ENCODE results near the gene GALK2.

Gene GALK2

DNA sequence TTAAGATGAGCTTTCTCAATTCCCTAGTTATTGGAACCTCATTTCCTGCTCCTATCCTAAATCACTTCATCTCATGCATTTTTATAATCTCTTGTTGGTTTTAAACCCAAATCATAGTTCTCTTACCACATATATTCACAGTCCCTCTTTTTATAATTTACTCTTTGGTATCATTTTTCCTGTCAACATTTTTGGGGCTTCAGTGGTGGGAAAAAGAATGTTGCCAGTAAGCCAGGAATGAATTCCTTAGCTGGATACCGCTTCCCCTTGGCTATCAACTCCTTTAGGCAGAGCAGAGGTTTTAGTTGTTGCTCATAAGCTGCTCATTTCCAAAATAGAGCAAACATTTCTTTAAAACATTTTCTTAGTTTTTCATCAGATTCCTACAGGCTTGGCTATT lies 112.3 kb downstream of the GALK2 start:
- no peak for DNase-seq (ENCODE audit: low spot score)

DNA sequence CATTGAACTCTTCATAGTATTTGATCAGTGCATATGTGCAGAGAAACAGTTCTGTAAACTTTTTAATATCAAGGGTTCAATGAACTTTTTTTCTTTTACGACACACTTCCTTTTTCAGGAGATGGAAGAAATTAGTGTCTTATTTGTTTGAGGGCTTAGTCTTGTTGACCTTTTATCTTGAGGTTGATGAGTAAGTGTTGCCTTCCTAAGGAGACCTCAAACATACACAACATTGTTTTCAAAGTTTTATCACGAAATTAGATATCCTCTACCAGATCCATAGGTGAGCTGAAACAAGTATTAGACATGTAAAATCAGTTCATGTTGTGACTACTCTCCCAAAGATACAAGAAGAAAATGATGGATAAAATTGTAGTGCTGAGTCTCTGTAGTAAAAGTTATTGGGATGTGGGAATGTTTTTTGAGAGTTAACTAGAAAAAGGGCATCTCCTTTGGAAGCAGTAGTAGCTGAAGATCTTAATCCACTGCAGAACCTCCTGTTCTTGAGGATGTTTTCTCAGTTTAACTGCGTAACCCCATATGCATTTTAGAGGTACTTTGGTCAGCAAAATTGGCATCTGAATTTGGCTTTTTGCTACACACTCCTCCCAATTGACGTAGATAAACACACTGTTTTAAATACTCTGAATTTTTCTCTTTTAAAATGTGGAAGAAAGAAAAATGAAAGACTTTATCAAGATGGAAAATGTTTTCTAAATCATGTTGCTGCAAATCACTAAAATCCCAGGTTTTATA lies 116.8 kb downstream of the GALK2 start:
- DNase-seq (ENCODE audit: low spot score), result no peak

DNA sequence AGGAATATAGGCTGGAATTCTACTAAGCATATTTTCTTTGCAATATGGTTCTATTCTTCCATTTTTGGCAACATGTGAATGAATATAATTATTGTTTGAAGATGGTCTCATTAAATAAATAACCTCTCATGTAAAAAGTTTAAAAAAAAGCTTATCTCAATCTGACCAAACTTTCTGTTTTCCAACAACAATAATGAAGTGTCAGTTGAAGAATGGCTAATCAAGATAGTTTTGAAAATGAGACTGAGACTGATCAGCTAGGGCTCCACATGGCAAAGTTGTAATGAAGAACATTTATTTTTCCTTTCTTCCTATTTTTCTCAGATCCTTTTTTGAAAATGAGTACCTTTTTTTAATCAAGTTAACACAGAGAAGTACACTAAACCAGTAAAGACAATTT lies 117.4 kb downstream of the GALK2 start:
- no peak for DNase-seq (ENCODE audit: low spot score)

GRCh38 chr15:49288391-49288790 lies 118.3 kb downstream of the GALK2 start:
- DNase-seq (ENCODE audit: low spot score), result no peak

DNA sequence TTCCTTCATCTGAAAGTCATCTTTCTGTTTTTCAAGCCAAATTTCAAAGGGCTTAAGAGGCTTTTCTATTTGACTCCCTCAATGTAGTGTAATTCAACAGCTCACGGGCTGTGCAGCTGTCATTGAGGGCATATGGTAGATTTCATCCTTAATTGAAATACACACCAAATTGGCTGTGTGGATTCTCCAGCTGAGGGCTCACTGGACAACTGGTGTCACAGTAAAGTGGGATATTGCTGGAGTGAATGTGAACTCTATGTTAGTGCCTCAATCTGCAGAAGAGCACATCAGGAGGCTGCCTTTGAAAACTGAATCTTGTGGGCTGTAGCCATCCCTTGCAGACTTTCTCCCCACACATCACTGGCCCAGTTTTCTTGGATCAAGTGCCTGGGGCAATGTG lies 120.1 kb downstream of the GALK2 start:
- no peak for DNase-seq (ENCODE audit: low spot score)

DNA sequence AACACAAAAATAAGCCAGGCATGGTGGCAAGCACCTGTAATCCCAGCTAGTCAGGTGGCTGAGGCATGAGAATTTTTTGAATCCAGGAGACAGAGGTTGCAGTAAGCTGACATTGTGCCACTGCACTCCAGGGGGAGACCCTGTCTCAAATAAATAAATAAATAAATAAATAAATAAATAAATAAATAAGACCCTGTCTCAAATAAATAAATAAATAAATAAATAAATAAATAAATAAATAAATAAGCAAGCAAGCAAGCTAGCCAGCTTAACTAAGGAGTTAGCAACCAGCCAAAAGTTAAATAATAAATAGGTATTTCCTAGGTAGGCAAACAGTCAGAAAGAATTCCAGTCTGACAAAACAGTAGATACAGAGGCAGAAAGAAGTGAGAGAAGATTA lies 123.9 kb downstream of the GALK2 start:
- DNase-seq (ENCODE audit: low spot score), result no peak

DNA sequence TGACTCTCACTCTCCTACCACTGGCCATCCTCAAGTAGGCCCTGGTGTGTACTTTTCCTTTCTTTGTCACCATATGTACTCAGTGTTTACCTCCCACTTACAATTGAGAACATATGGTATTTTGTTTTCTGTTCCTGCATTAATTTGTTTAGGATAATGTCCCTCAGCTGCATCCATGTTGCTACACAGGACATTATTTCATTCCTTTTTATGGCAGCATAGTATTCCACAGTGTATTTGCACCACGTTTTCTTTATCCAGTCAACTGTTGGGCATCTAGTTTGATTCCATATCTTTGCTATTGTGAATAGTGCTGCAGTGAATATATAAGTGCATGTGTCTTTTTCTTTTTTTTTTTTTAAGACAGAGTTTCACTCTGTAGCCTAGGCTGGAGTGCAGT lies 126.2 kb downstream of the GALK2 start:
- no peak for DNase-seq (ENCODE audit: low spot score)

- DNase-seq (ENCODE audit: low spot score), result no peak
Measured at GRCh38 chr15:49297584-49297983, 127.5 kb downstream of the GALK2 start.

DNA sequence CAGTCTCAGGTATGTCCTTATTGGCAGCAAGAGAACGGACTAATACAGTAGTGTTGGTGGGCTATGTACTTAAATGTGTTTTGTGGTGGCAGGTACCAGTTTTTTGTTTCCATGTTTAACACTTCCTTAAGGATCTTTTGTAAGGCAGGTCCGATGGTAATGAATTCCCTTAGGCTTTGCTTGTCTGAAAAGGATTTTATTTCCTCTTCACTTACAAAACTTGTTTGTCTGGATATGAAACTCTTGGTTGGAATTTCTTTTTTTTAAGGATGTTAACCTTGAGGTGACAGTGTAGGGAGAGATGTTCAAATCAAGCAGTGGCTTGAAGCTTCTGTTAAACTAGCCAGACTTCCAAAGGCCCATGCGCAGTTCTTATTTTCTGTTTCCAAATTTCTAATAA lies 130.8 kb downstream of the GALK2 start:
- no peak for DNase-seq (ENCODE audit: low spot score)

GRCh38 chr15:49301562-49301961 lies 131.5 kb downstream of the GALK2 start:
- DNase-seq (ENCODE audit: low spot score), result no peak

- DNase-seq (ENCODE audit: low spot score), result no peak
Measured at GRCh38 chr15:49303003-49303402, 133.0 kb downstream of the GALK2 start.

DNA sequence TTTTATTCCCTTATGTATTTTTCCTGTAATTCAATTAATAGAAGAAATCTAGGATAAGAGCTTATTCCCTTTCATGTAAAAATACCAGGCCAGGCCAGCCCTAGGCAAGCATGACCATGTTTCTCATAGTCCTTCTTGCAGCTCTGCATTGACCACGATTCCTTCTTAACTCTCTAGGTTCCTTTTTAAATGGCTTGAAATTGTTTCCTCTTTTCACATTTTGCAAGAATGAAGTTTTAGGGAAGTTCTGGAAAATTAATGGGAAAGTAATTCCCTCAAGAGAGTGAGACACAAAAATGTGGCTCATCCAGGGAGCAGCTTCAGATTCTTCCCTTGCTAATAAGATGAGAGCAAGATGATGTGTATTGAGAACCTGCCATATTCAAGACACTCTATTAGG lies 136.5 kb downstream of the GALK2 start:
- DNase-seq (ENCODE audit: low spot score), result no peak

GRCh38 chr15:49308686-49309085 lies 138.6 kb downstream of the GALK2 start:
- no peak for DNase-seq (ENCODE audit: low spot score)

DNA sequence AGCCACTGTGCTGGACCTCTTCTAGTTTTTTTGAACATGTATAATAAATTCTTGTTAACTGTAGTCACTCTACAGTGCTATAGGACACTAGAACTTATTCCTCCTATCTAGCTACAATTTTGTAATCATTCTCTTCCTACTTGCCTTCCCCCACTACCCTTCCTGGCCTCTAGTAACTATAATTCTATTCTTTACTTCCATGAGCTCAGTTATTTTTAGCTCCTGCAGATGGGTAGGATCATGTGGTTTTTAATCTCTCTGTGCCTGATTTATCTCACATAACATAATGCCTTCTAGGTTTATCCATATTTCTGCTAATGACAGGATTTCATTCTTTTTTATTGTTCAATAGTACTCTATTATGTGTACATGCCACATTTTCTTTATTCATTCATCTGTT lies 139.8 kb downstream of the GALK2 start:
- DNase-seq (ENCODE audit: low spot score), result no peak

- DNase-seq (ENCODE audit: low spot score), result no peak
Measured at GRCh38 chr15:49313650-49314049, 143.6 kb downstream of the GALK2 start.

- DNase-seq (ENCODE audit: low spot score), result no peak
Measured at GRCh38 chr15:49314716-49315115, 144.7 kb downstream of the GALK2 start.

DNA sequence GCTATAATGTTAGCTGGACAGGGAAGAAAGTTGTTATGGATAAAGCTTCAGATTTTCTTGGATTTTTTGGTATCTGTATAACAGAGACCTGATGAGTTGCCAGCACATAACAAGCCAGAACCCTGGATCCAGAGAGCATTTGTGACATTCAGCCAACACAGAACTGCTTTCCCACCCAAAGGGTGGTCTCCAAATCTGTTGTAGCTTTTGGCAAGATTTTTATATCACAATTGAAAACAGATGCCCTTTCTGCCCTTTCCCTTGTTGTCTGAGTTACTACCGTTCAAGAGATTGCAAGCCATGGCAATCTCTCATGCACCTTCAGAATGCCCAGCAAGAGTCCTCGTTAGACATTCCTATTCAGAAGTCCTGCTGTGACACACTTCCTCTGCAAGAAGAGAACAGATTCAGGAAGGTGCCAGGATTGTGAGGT lies 145.4 kb downstream of the GALK2 start:
- DNase-seq (ENCODE audit: low spot score), result no peak

DNA sequence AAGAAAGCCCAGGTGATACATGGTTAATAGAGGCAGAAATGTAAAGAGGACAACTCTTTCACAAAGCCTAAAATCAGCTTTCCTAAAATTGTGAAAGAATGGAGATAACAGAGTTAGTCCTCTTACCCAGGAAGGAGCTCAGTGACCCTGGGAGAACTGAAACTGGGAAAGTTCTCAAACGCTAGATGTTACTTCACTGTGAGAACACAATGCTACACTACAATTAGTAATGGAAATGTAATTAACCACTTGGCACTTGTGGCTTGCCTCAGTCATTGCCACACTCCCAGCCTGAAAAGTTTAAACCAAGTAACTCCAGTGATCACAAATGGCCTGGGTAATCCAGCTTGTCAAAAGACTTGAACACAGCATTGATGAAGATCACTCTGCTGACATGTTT lies 150.3 kb downstream of the GALK2 start:
- DNase-seq (ENCODE audit: low spot score), result no peak

GRCh38 chr15:49323207-49323606 lies 153.2 kb downstream of the GALK2 start:
- no peak for DNase-seq (ENCODE audit: low spot score)

DNA sequence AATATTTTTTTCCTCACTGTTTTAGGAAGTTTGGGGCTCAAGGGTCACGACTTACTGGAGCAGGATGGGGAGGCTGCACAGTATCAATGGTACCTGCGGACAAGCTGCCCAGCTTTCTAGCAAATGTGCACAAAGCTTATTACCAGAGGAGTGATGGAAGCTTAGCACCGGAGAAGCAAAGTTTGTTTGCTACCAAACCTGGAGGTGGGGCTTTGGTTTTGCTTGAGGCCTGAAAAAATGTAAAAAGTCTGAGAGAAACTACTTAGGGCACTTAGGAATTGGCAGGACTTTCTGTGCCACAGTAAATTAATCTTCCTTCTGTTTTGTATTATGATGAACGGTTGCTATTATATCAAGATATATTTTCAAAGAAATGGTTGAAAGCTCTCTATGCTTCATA lies 157.9 kb downstream of the GALK2 start:
- no peak for DNase-seq (ENCODE audit: low spot score)

- DNase-seq (ENCODE audit: low spot score), result no peak
Measured at GRCh38 chr15:49328941-49329340, 158.9 kb downstream of the GALK2 start.

- no peak for DNase-seq (ENCODE audit: low spot score)
Measured at GRCh38 chr15:49330166-49330565, 160.1 kb downstream of the GALK2 start.

- no peak for DNase-seq (ENCODE audit: low spot score)
Measured at GRCh38 chr15:49331442-49331841, 161.4 kb downstream of the GALK2 start.

- no peak for DNase-seq (ENCODE audit: low spot score)
Measured at GRCh38 chr15:49331951-49332350, 161.9 kb downstream of the GALK2 start.
